PC-9 (cell line): ENCODE measurements around the gene HOXC6. TPM values are rescaled to one million over a fixed set of nuclear protein-coding genes. Genes with fewer than 3 reads are reported as not detected.
A peak's percentile ranks its signal among the peaks of the same experiment; 100 is the strongest.

Experiments
- BruUV-seq: library from RNA; stranded (reverse); fragments of 400-500 nt; replicated peaks from 2 replicates; lab custom pipeline; 2021; lab: Mats Ljungman, UMichigan
- CTCF ChIA-PET: fragments of 300-600 bp; sonication (Branson Sonifier 250); formaldehyde crosslinking; loops from one replicate; lab custom pipeline; 2022; ENCODE audit warnings: antibody characterized with exemption; lab: Charles Lee
- POLR2A ChIA-PET: fragments of 300-600 bp; sonication (Branson Sonifier 250); formaldehyde crosslinking; loops from one replicate; lab custom pipeline; 2022; ENCODE audit warnings: antibody characterized with exemption; ENCODE audit not compliant: unreplicated experiment; lab: Charles Lee
- DNase-seq, 2 experiments: peaks; one replicate each; pipeline versions ENCODE4 v3.0.0 to v3.0.0-alpha.2; 2015 to 2022; ENCODE audit warnings: mixed read lengths in 1 of 2
- H2AFZ ChIP-seq: fragments of 200-600 bp; sonication (generic); 2 replicates; pipeline ENCODE4 v1.8.1; 2017; ENCODE audit warnings: antibody characterized with exemption
- H3F3A ChIP-seq: fragments of 200-600 bp; sonication (generic); 2 replicates; pipeline ENCODE4 v1.8.1; 2017; ENCODE audit warnings: antibody characterized with exemption, mild to moderate bottlenecking, low read depth; ENCODE audit not compliant: insufficient read depth
- H3K27ac ChIP-seq: fragments of 200-600 bp; sonication (generic); 2 replicates; pipeline ENCODE4 v1.6.1; 2016; ENCODE audit warnings: mixed run types
- H3K27me3 ChIP-seq: fragments of 200-600 bp; sonication (generic); 2 replicates; pipeline ENCODE4 v1.6.1; 2016; ENCODE audit warnings: low read depth, mixed run types; ENCODE audit not compliant: insufficient read depth
- H3K36me3 ChIP-seq: fragments of 200-600 bp; sonication (generic); 2 replicates; pipeline ENCODE4 v1.6.1; 2016; ENCODE audit warnings: low read depth, mixed run types
- H3K4me1 ChIP-seq: fragments of 200-600 bp; sonication (generic); replicated peaks from 2 replicates; pipeline ENCODE4 v1.6.1; 2016; ENCODE audit warnings: mixed run types; ENCODE audit not compliant: insufficient read depth
- H3K4me2 ChIP-seq: fragments of 200-600 bp; sonication (generic); 2 replicates; pipeline ENCODE4 v1.6.1; 2017; ENCODE audit warnings: mixed run types
- H3K4me3 ChIP-seq: fragments of 200-600 bp; sonication (generic); 2 replicates; pipeline ENCODE4 v1.6.1; 2016; ENCODE audit warnings: mixed run types
- H3K79me2 ChIP-seq: fragments of 200-600 bp; sonication (generic); 2 replicates; pipeline ENCODE4 v1.6.1; 2017; ENCODE audit warnings: low read depth, mixed run types
- H3K9me2 ChIP-seq: fragments of 200-600 bp; sonication (generic); 2 replicates; pipeline ENCODE4 v1.8.1; 2017; ENCODE audit warnings: mild to moderate bottlenecking; ENCODE audit not compliant: insufficient read depth
- H3K9me3 ChIP-seq: fragments of 200-600 bp; sonication (generic); 2 replicates; pipeline ENCODE4 v1.8.1; 2016; ENCODE audit warnings: low read depth; ENCODE audit not compliant: insufficient read depth
- H4K20me1 ChIP-seq: fragments of 200-600 bp; sonication (generic); 2 replicates; pipeline ENCODE4 v1.8.1; 2017; ENCODE audit not compliant: insufficient read depth
- CTCF ChIP-seq: fragments of 200-600 bp; sonication (generic); conservative IDR thresholded peaks from 2 replicates; pipeline ENCODE4 v1.6.1; 2017; ENCODE audit warnings: mixed run types, antibody characterized with exemption, mild to moderate bottlenecking, moderate library complexity
- EZH2 ChIP-seq: fragments of 200-600 bp; sonication (generic); IDR thresholded peaks from 2 replicates; pipeline ENCODE4 v1.8.0; 2017; ENCODE audit warnings: antibody characterized with exemption, low read depth
- intact Hi-C: fragments of 100-400 bp; cut with micrococcal nuclease; formaldehyde crosslinking; loops from one replicate; pipeline ENCODE4 v1.10.0; 2022; ENCODE audit not compliant: unreplicated experiment
- total RNA-seq: library from RNA; stranded (reverse); gene quantifications from 2 replicates; pipeline ENCODE4 v1.2.3, GENCODE V29; 2021

Gene HOXC6
- total RNA-seq, 1 experiment from 2014 or later = 4.1 TPM

GRCh38 chr12:54038284-54038870 is 10.1 kb downstream of the HOXC6 start:
- no peaks in the 10 kb centered on the region for H3K9me2 ChIP-seq
- CTCF ChIA-PET = interaction anchor here (0.6 kb wide), 1 partner anchor 38 kb away, joined by 3 read pairs; the partner anchor contains the start of gene HOXC9
- POLR2A ChIA-PET = interaction anchor here (0.5 kb wide), 1 partner anchor 15 kb away, joined by 6 read pairs; the partner anchor contains the start of gene HOXC4
- TF ChIP-seq CTCF = no peak
- TF ChIP-seq EZH2 = no peak
- H2AFZ ChIP-seq = no peak overlapping the region
- BruUV-seq = no TSS peak
- no peak overlapping the region for H3K4me2 ChIP-seq
- H3K4me3 ChIP-seq = no peak overlapping the region
- no peaks in the 10 kb centered on the region for H3K4me1 ChIP-seq
- H3K27me3 ChIP-seq = peaks cover 25% of the 10 kb centered on the region
- no peaks in the 10 kb centered on the region for H4K20me1 ChIP-seq
- intact Hi-C loops = no loop called here
- no peaks in the 10 kb centered on the region for H3F3A ChIP-seq
- H3K9me3 ChIP-seq = no peaks in the 10 kb centered on the region
- no peak for DNase-seq
- H3K79me2 ChIP-seq = no peaks in the 10 kb centered on the region
- H3K27ac ChIP-seq = no peak overlapping the region
- no peaks in the 10 kb centered on the region for H3K36me3 ChIP-seq

- Histone ChIP-seq H2AFZ (no peak overlapping the region), H3K9me3 (no peaks in the 10 kb centered on the region), H3F3A (no peaks in the 10 kb centered on the region), H3K36me3 (no peaks in the 10 kb centered on the region), H3K4me3 (no peak overlapping the region), H3K27ac (no peak overlapping the region), H3K9me2 (no peaks in the 10 kb centered on the region), H3K79me2 (no peaks in the 10 kb centered on the region), H3K27me3 (peaks cover 30% of the 10 kb centered on the region), H4K20me1 (no peaks in the 10 kb centered on the region), H3K4me1 (no peaks in the 10 kb centered on the region), H3K4me2 (no peak overlapping the region)
- intact Hi-C loops = no loop called here
- POLR2A ChIA-PET = interaction anchor here (0.5 kb wide), 1 partner anchor 15 kb away, joined by 6 read pairs; the partner anchor contains the start of gene HOXC4
- no peak for TF ChIP-seq CTCF
- TF ChIP-seq EZH2 = no peak
- peak in 1 of 2 experiments; percentile 36 for DNase-seq
- CTCF ChIA-PET = interaction anchor here (0.6 kb wide), 1 partner anchor 39 kb away, joined by 3 read pairs; the partner anchor contains the start of gene HOXC9
- no TSS peak for BruUV-seq
Observed at GRCh38 chr12:54038871-54039414, 10.7 kb downstream of the HOXC6 start.

GRCh38 chr12:54039417-54040147 is 11.3 kb downstream of the HOXC6 start:
- ChIA-PET POLR2A (no interaction called here), CTCF (interaction anchor here (0.6 kb wide), 1 partner anchor 285 kb away, joined by 8 read pairs; the partner anchor contains the start of gene COPZ1)
- Histone ChIP-seq H3K4me3 (no peak overlapping the region), H3K4me2 (no peak overlapping the region), H4K20me1 (no peaks in the 10 kb centered on the region), H3K27me3 (peaks cover 30% of the 10 kb centered on the region), H3K27ac (no peak overlapping the region), H3F3A (no peaks in the 10 kb centered on the region), H3K36me3 (no peaks in the 10 kb centered on the region), H3K9me2 (no peaks in the 10 kb centered on the region), H3K79me2 (no peaks in the 10 kb centered on the region), H2AFZ (no peak overlapping the region), H3K4me1 (no peaks in the 10 kb centered on the region), H3K9me3 (no peaks in the 10 kb centered on the region)
- TF ChIP-seq EZH2 = no peak
- TF ChIP-seq CTCF = no peak
- no peak for DNase-seq
- intact Hi-C loops = no loop called here
- no TSS peak for BruUV-seq
